ENCODE data around the gene MTHFD2.

The MTHFD2 gene

DNA sequence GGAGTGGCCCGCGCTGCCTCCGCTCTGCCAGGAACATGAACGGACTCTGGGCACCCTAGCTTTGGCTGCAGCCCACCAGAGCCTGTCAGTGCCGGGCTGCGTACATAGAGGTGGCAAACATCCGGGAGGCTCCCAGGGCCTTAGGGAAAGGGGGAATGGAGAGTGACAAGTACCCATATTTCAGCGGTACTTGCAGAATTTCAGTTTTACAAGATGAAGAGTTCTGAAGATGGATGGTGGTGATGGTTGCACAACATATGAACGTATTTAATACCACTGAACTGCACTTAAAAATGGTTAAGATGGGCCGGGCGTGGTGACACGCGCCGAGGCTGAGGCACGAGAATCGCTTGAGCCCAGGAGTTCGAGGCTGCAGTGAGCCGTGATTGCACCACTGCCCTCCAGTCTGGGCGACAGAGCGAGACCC is 873 bp downstream of the MTHFD2 start:
- Histone ChIP-seq H3K4me3 (ENCODE audit: low read depth in 1 of 2, low read length in 2 of 2) (peak overlapping the region; percentile 69 to 93), H4K20me1 (ENCODE audit: insufficient read depth, low read length) (peaks cover 46% of the 10 kb centered on the region), H3K36me3 (ENCODE audit: insufficient read depth, low read length) (peaks cover 29% of the 10 kb centered on the region), H3K4me2 (ENCODE audit: insufficient read depth, low read length) (peak overlapping the region; percentile 76), H3K27ac (ENCODE audit: low read length) (peak overlapping the region; percentile 97), H3K9me3 (ENCODE audit: insufficient read depth, low read length, severe bottlenecking) (no peaks in the 10 kb centered on the region), H3K79me2 (ENCODE audit: insufficient read depth, low read length) (peaks cover 58% of the 10 kb centered on the region), H2AFZ (ENCODE audit: low read depth, low read length) (peak overlapping the region; percentile 81), H3K4me1 (ENCODE audit: insufficient read depth, low read length) (peaks cover 51% of the 10 kb centered on the region), H3K9ac (ENCODE audit: low read depth, low read length) (peak overlapping the region; percentile 98), H3K27me3 (ENCODE audit: insufficient read depth, low read length, poor library complexity) (no peaks in the 10 kb centered on the region)
- DNase-seq (no peak), ATAC-seq (ENCODE audit: insufficient read depth, low read depth) (no peak)
- TF ChIP-seq, protein P1, sequence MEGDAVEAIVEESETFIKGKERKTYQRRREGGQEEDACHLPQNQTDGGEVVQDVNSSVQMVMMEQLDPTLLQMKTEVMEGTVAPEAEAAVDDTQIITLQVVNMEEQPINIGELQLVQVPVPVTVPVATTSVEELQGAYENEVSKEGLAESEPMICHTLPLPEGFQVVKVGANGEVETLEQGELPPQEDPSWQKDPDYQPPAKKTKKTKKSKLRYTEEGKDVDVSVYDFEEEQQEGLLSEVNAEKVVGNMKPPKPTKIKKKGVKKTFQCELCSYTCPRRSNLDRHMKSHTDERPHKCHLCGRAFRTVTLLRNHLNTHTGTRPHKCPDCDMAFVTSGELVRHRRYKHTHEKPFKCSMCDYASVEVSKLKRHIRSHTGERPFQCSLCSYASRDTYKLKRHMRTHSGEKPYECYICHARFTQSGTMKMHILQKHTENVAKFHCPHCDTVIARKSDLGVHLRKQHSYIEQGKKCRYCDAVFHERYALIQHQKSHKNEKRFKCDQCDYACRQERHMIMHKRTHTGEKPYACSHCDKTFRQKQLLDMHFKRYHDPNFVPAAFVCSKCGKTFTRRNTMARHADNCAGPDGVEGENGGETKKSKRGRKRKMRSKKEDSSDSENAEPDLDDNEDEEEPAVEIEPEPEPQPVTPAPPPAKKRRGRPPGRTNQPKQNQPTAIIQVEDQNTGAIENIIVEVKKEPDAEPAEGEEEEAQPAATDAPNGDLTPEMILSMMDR (IDR thresholded peaks at IDR 0.05; ENCODE audit: borderline replicate concordance, extremely low read depth, low read length, poor library complexity, severe bottlenecking): no peak
- no peak for TF ChIP-seq EZH2 (IDR thresholded peaks at IDR 0.05; ENCODE audit: borderline replicate concordance, low read depth, low read length, severe bottlenecking)

DNA sequence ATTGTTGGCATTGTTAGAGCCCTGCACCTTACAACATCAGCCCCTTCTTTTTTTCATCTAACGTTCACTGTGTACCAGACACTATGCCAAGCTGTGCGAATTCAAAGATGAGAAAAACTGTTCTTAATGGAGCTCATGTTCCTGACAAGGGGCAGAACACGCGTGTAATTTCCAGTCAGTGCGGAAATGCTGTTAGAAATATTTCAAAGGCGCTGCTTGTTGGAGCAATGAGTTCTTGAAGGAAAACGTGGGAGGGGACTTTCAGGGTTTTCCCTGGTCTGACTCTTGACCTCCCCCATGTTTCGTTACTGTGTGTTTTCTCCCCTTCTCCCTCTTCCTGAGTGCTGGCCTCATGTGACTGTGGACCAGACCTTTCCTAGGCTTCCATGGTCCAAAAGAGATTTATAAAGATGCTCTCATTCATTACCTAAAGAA is 1.5 kb downstream of the MTHFD2 start:
- Histone ChIP-seq H2AFZ (ENCODE audit: low read depth, low read length) (no peak overlapping the region; the same call in 1 of the 2 replicates), H3K4me2 (ENCODE audit: insufficient read depth, low read length) (peak overlapping the region; percentile 76), H3K27me3 (ENCODE audit: insufficient read depth, low read length, poor library complexity) (no peaks in the 10 kb centered on the region), H3K9me3 (ENCODE audit: insufficient read depth, low read length, severe bottlenecking) (no peaks in the 10 kb centered on the region), H3K4me3 (ENCODE audit: low read depth in 1 of 2, low read length in 2 of 2) (peak overlapping the region; percentile 69 to 93; a peak in 3 of 4 replicates), H3K27ac (ENCODE audit: low read length) (peak overlapping the region; percentile 97), H4K20me1 (ENCODE audit: insufficient read depth, low read length) (peaks cover 52% of the 10 kb centered on the region), H3K36me3 (ENCODE audit: insufficient read depth, low read length) (peaks cover 35% of the 10 kb centered on the region), H3K79me2 (ENCODE audit: insufficient read depth, low read length) (peaks cover 64% of the 10 kb centered on the region), H3K9ac (ENCODE audit: low read depth, low read length) (peak overlapping the region; percentile 98), H3K4me1 (ENCODE audit: insufficient read depth, low read length) (peaks cover 57% of the 10 kb centered on the region)
- no peak for DNase-seq
- ATAC-seq (ENCODE audit: insufficient read depth, low read depth): no peak
- no peak for TF ChIP-seq EZH2 (IDR thresholded peaks at IDR 0.05; ENCODE audit: borderline replicate concordance, low read depth, low read length, severe bottlenecking)
- TF ChIP-seq, protein P1 (IDR thresholded peaks at IDR 0.05; ENCODE audit: borderline replicate concordance, extremely low read depth, low read length, poor library complexity, severe bottlenecking): no peak

DNA sequence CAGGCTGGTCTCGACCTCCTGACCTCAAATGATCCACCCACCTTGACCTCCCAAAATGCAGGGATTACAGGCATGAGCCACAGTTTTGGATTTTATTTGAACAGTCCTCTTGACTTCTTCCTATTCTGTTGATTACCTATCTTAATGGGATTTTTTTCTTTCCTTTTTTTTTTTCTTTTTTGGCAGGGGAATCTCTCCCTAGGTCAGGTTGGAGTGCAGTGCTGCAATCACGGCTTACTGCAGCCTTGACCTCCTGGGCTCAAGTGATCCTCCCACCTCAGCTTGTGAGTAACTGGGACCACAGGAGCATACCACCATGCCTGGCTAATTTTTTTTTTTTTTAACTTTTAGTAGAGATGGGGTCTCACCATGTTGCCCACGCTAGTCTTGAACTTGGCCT is 2.8 kb downstream of the MTHFD2 start:
- H2AFZ ChIP-seq (ENCODE audit: low read depth, low read length): no peak overlapping the region
- TF ChIP-seq, protein P1 (IDR thresholded peaks at IDR 0.05; ENCODE audit: borderline replicate concordance, extremely low read depth, low read length, poor library complexity, severe bottlenecking): no peak
- no peak for TF ChIP-seq EZH2 (IDR thresholded peaks at IDR 0.05; ENCODE audit: borderline replicate concordance, low read depth, low read length, severe bottlenecking)
- H3K9ac ChIP-seq (ENCODE audit: low read depth, low read length): peak overlapping the region; percentile 98
- H3K4me2 ChIP-seq (ENCODE audit: insufficient read depth, low read length): peak overlapping the region; percentile 76
- H3K36me3 ChIP-seq (ENCODE audit: insufficient read depth, low read length): peaks cover 48% of the 10 kb centered on the region
- ATAC-seq (ENCODE audit: insufficient read depth, low read depth) (no peak), DNase-seq (no peak)
- no peaks in the 10 kb centered on the region for H3K27me3 ChIP-seq (ENCODE audit: insufficient read depth, low read length, poor library complexity)
- H4K20me1 ChIP-seq (ENCODE audit: insufficient read depth, low read length): peaks cover 65% of the 10 kb centered on the region
- no peaks in the 10 kb centered on the region for H3K9me3 ChIP-seq (ENCODE audit: insufficient read depth, low read length, severe bottlenecking)
- peak overlapping the region in 1 of 2 experiments; percentile 93; a peak in 1 of 4 replicates for H3K4me3 ChIP-seq (ENCODE audit: low read depth in 1 of 2, low read length in 2 of 2)
- H3K4me1 ChIP-seq (ENCODE audit: insufficient read depth, low read length): peaks cover 67% of the 10 kb centered on the region
- H3K79me2 ChIP-seq (ENCODE audit: insufficient read depth, low read length): peaks cover 78% of the 10 kb centered on the region
- H3K27ac ChIP-seq (ENCODE audit: low read length): peak overlapping the region; percentile 29
